GM19397 (cell line): ENCODE results near the gene RPP38.

ENCODE experiments used
- ATAC-seq: cut with Tn5 transposase; IDR thresholded peaks from one replicate; pipeline ENCODE4 v1.9.1; 2021; ENCODE audit warnings: mild to moderate bottlenecking, moderate library complexity; ENCODE audit not compliant: unreplicated experiment

RPP38 gene, protein sequence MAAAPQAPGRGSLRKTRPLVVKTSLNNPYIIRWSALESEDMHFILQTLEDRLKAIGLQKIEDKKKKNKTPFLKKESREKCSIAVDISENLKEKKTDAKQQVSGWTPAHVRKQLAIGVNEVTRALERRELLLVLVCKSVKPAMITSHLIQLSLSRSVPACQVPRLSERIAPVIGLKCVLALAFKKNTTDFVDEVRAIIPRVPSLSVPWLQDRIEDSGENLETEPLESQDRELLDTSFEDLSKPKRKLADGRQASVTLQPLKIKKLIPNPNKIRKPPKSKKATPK

DNA sequence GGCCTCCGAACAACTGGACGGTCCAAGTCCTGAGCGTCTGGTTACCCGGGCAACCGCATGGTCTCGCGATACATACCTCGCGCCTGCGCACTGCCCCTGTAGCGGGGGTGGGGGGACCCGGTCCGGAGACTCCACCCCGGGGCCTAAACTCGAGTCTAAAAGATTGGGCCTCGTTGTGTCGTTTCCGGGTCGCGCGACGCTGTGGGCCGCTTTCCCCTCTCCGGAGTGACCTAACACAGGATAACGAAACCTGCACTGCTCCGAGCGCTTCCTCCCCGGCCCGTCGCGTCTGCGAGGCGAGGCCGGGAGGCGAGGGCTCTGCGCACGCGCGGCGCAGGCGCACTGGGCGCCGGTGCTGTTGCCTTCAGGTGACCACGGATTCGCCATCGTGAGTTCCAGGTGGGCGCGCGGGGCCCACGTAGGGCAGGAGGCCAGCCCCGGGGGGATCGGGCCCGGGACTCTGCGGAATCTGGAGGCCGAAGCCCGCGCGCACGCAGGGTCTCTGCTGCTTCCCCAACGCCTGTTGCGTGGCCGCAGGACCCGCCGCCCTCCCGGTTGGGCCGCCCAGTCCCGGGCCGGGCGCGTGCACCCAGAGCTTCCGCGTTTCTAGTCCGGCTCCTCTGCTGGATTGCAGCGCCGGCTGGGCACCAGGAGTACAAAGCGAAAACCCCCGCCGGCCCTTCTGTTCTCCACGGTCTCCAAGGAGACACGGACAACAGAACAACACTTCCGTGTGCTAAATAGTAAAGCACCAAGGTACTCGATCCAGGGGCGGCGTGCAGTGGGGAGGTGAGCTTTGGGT, at the start of gene RPP38:
Gene RPP38 (plus strand): TSS at position 345 of the 802 bp plus-strand sequence. CDS start 5,960 bp downstream, outside the sequence.
- peak; percentile 84 for ATAC-seq

DNA sequence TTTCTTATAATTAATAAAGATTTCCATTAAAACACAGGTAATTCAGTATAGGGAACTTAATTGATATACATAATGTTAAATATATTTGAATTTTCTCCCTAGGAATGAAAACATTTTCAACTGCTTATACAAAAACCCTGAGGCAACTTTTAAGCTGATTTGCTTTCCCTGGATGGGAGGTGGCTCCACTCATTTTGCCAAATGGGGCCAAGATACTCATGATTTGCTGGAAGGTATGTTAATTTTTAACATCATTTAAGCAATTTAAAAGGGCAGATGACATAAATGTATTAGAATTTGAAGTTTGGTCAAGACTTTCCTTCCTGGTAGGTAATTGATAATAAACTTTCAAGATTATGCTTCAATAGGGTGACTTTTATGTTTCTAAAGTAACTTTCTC, 47.6 kb upstream of the RPP38 start:
- ATAC-seq, result no peak

DNA sequence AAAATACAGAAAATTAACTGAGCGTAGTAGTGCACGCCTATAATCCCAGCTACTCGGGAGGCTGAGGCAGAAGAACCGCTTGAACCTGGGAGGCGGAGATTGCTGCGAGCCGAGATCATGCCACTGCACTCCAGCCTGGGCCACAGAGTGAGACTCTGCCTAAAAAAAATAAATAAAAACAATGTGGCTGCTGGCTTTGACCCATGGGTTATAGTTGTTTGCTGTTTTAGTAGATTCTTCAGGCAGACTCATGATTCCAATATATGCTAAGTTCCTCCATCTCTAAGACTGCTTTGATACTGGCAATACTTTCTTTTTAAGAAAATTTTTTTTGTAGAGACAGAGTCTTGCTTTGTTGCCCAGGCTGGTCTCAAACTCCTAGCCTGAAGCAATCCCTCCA, 45.0 kb upstream of the RPP38 start:
- ATAC-seq, result no peak

- no peak for ATAC-seq
Observed at GRCh38 chr10:15053061-15053460, 44.1 kb upstream of the RPP38 start.

- no peak for ATAC-seq
Observed at GRCh38 chr10:15058689-15059088, 38.5 kb upstream of the RPP38 start.

- no peak for ATAC-seq
Observed at GRCh38 chr10:15059914-15060313, 37.2 kb upstream of the RPP38 start.

DNA sequence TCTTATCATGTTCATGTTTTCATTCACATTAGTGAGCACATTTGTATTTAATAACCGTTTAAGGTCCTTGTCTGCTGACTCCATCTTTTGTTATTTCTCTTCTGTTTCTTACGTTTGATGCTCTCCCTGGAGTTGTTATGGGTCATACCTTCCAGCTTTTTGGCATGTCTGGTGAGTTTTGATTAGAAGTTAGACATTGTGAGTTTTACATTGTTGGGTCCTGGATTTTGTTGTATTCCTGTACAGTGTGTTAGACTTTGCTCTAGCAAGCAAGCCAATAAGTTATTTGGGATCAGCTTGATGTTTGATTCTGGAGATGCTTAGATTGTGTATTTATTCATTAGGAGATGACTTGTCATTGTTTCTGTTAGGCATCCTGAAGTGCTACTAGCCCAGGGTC, 36.5 kb upstream of the RPP38 start:
- no peak for ATAC-seq

- no peak for ATAC-seq
Observed at GRCh38 chr10:15067154-15067553, 30.0 kb upstream of the RPP38 start.

DNA sequence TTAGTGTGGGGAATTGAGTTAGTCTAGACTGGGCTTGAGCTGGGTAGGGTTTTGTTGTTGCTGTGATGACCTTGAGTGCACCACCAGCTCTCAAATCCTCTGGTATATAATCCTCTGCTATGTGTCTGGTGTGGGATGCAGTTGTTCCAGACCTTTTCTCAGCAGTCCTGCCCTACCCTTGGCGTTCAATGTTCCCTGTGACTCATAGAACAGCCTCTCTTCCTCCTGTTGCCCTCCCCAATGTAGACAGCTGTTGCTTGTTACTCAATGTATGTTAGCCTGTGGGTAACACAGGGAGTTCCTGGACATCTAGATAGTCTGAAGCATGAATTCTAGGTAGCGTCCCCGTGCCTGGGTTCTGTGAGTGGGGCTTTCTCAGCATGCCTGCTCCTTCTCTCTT, 28.4 kb upstream of the RPP38 start:
- ATAC-seq, result no peak

DNA sequence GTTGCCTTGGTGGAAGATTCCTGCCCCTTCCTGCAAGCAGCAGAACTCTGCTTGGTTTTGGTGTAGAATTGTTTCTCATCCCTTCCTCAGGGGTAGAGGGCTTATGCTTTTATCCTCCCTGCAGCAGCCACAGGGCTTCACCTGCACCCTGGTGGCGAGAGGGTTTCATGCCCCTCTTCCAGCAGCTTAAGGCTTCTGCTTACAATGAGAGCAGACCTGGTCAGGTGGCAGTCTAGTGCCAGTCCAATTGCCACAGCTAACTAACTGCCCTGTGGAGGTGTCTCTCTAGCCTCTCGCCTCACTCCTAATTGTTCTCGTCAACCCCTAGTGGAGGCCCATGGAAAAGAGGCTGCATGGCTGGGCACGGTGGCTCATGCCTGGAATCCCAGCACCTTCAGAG, 27.9 kb upstream of the RPP38 start:
- no peak for ATAC-seq

DNA sequence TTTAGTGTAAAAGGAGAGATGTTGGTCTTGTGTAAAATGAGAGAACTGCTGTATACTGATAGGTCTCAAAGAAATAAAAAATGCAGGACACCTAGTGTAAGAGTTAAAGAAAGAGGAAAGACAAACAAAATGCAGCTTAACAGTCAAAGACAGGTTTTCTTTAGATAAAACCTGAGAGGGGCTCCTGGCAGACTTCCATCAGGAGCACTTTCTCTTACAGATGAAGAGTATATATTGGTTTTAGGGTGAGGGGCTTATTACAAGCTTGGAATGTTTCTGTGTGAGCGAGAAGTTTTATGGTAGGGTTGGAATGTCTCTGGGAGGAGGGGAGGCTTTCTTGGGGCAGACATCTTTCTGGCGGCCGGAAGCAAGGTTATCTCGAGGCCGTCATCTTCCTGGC, 24.8 kb upstream of the RPP38 start:
- no peak for ATAC-seq

- no peak for ATAC-seq
Observed at GRCh38 chr10:15075421-15075820, 21.7 kb upstream of the RPP38 start.

DNA sequence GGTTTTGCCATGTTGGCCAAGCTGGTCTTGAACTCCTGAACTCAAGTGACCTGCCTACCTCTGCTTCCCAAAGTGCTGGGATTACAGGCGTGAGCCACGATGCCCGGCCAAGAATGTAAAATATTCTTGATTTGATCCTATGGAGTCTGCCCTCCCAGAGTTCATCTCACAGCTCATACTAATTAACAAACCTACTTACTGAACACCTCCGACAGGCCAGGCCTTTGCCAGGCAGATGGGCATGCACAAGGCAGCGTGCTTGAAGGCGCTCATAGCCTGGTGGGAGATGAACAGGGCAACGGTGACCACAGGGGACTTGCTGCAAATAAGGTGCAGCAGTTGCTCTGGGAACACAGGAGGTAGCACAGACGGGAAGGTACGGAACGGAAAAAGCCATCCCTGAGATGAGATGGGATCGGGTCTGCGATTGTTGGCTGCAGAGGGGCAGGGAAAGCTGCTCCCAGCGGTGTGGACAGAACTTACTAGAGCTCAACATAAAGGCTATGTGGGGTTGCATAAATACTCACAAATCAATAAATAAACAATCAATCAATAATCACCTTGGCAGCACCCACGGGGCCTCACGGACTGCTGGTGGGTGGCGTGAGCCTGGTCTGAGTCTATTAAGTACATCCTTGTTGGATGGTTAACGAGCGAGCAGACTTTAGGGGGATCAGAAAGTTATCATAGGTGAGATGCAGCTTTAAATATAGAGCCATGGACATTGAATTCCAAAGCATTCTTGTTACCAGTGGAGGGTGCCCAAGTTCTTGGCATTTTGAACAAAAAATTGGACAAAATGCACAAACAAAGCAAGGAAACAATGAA, 13.3 kb upstream of the RPP38 start:
- no peak for ATAC-seq

- no peak for ATAC-seq
Observed at GRCh38 chr10:15084502-15084922, 12.6 kb upstream of the RPP38 start.

DNA sequence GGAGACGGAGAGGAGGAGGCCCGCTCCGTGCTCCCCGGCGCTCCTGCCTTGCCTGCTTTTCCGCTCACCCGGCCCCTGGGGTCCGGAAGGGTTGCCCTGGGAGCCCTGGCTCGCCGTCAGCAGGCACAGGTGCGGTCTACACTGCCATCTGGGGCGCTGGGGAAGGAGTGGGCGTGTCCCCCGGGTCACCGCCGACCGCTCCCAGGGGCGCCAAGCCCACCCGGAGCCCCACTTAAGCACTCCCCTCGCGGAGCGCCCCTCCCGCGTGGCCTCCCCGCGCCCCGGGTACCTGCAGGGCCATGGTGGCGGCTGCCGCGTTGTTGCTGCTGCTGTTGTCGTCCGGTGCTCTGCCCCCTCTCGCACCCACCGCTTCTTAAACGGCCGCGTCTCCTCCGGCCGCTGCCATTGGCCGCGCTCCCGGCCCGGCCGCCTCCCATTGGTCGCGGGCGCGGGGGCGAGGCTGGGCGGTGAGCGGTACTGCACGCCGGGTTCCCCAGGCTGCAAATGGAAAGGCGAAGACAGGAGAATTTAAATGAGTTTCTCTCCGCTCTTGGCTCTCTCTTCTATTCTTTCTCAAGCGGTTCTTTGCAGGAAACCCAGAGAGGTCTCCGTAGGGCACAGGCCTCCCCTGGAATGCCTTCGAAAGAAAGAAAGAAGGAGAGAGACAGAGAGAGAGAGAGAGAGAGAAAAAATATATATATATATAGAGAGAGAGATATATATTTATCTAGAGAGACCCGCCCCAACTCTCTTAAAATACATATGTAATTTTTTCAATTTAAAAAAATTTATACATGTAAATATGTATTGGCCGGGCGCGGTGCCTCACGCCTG, 8.5 kb upstream of the RPP38 start, which contains the start of gene ACBD7:
Gene ACBD7 (minus strand): TSS at position 349 of the 834 bp plus-strand sequence. CDS start 48 bp downstream, at position 301.
- peak; percentile 100 for ATAC-seq

DNA sequence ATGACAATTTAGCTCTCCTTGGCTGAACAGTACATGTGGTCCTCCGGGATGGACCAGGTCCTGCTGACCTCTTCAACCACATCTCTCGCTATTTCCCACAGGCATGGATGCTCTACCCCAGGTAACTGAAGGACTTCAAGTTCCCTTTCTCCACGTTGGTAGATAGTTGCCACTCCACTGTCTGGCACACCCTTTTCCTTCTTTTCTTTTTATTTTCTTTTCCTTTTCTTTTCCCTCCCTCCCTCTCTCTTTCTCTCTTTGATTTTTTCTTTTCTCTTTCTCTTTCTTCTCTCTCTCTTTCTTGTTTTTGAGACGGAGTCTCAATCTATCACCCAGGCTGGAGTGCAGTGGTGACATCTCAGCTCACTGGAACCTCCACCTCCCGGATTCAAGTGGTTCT, 5.7 kb upstream of the RPP38 start:
- ATAC-seq, result no peak

- ATAC-seq, result no peak
Observed at GRCh38 chr10:15092855-15093408, 4.2 kb upstream of the RPP38 start.

- ATAC-seq, result peak; percentile 12
Observed at GRCh38 chr10:15096661-15097010, 519 bp upstream of the RPP38 start.

GRCh38 chr10:15099886-15100285, 2.7 kb downstream of the RPP38 start:
- no peak for ATAC-seq

- ATAC-seq, result no peak
Observed at GRCh38 chr10:15103513-15103912, 6.4 kb downstream of the RPP38 start.
